A673 (cell line): ENCODE measurements around the gene SERPINE1.

Experiments
- CTCF ChIP-seq: fragments of 300-800, 200-600 bp; sonication (generic); conservative IDR thresholded peaks from 2 replicates; pipeline ENCODE4 v1.5.1; 2017; ENCODE audit warnings: low read depth, mild to moderate bottlenecking, antibody characterized with exemption, low read length, moderate library complexity, mixed read lengths
- EZH2 ChIP-seq: fragments of 200-600 bp; sonication (generic); IDR thresholded peaks from 2 replicates; pipeline ENCODE4 v1.6.1; 2017; ENCODE audit warnings: borderline replicate concordance, low read depth, mild to moderate bottlenecking, mixed read lengths, antibody characterized with exemption, low read length; ENCODE audit not compliant: poor library complexity, severe bottlenecking

GRCh38 chr7:101096957-101097347 is 30.0 kb upstream of the SERPINE1 start:
- TF ChIP-seq CTCF (no peak), EZH2 (no peak)
